RWPE1 (cell line): ENCODE measurements around the gene DNMT3B.

Experiments used
- CTCF ChIA-PET: fragments of 350-600 bp; sonication (Branson Sonifier 250); formaldehyde crosslinking; extraction: SDS; loops from one replicate; lab custom pipeline; 2021; lab: Yijun Ruan, JAX
- POLR2A ChIA-PET: fragments of 400-600 bp; formaldehyde crosslinking; extraction: SDS; loops from one replicate; lab custom pipeline; 2020; ENCODE audit warnings: antibody characterized with exemption; ENCODE audit not compliant: low non-redundant PET; lab: Yijun Ruan, JAX
- DNase-seq: peaks from one replicate; pipeline ENCODE4 v3.0.0; 2012; ENCODE audit warnings: low spot score
- H3K27ac ChIP-seq: fragments of 450-650 bp; 2 replicates; pipeline ENCODE4 v1.5.1; 2017
- CTCF ChIP-seq: fragments of 450-650 bp; conservative IDR thresholded peaks from 2 replicates; pipeline ENCODE4 v1.5.1; 2017; ENCODE audit warnings: low read depth, mild to moderate bottlenecking

Gene DNMT3B

GRCh38 chr20:32804817-32805216 lies 42.6 kb downstream of the DNMT3B start:
- POLR2A ChIA-PET: no interaction called here
- CTCF ChIA-PET: interaction anchor here (0.7 to 4.1 kb wide), 2 partner anchors 15 to 26 kb away, joined by 5 to 24 read pairs; no protein-coding TSS in a partner anchor
- DNase-seq: no peak
- no peak for TF ChIP-seq CTCF
- H3K27ac ChIP-seq: no peak overlapping the region

DNA sequence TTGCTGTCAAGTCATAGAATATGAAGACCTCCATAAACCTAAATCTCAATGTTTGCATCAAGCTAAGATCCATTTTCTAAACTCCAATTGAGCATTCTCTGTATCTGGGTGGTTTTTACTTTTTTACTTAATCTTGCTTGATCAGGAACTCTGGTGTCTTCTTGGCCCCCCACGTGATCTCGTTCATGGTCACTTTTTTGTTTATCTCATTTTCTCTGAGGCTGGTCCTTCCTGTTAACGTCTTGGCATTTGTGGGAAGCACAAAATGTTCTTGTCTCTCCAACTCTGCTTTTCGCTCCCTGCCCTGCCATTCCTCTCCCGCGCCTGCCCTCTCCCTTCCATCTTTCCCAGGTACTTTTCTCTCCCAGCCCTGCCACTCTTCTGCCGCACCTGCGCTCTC lies 43.5 kb downstream of the DNMT3B start:
- CTCF ChIA-PET: interaction anchor here (0.5 to 4.1 kb wide), 3 partner anchors 14 to 16 kb away, joined by 6 to 24 read pairs (median 8); partner anchors contain the start of gene MAPRE1
- no peak for TF ChIP-seq CTCF
- POLR2A ChIA-PET: no interaction called here
- H3K27ac ChIP-seq: peak overlapping the region; percentile 48
- no peak for DNase-seq

- H3K27ac ChIP-seq: peak overlapping the region; percentile 48
- TF ChIP-seq CTCF: no peak
- POLR2A ChIA-PET: no interaction called here
- CTCF ChIA-PET: interaction anchor here (1.0 kb wide), 1 partner anchor 16 kb away, joined by 8 read pairs; no protein-coding TSS in a partner anchor
- DNase-seq: peak; percentile 85
These were observed 44.2 kb downstream of the DNMT3B start for GRCh38 chr20:32806356-32806755.

DNA sequence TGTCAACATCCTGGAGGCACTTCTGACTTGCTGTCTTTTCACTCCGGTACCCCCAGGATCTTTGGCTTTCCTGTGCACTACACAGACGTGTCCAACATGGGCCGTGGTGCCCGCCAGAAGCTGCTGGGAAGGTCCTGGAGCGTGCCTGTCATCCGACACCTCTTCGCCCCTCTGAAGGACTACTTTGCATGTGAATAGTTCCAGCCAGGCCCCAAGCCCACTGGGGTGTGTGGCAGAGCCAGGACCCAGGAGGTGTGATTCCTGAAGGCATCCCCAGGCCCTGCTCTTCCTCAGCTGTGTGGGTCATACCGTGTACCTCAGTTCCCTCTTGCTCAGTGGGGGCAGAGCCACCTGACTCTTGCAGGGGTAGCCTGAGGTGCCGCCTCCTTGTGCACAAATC lies 45.5 kb downstream of the DNMT3B start:
- no peak overlapping the region for H3K27ac ChIP-seq
- no peak for DNase-seq
- ChIA-PET CTCF (interaction anchor here (0.5 to 0.9 kb wide), 2 partner anchors 16 to 49 kb away, joined by 3 to 4 read pairs; no protein-coding TSS in a partner anchor), POLR2A (interaction anchor here (0.6 kb wide), 1 partner anchor 479 kb away, joined by 7 read pairs; no protein-coding TSS in a partner anchor)
- TF ChIP-seq CTCF: no peak

DNA sequence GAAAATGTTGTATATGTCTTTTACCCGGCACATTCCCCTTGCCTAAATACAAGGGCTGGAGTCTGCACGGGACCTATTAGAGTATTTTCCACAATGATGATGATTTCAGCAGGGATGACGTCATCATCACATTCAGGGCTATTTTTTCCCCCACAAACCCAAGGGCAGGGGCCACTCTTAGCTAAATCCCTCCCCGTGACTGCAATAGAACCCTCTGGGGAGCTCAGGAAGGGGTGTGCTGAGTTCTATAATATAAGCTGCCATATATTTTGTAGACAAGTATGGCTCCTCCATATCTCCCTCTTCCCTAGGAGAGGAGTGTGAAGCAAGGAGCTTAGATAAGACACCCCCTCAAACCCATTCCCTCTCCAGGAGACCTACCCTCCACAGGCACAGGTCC lies 46.3 kb downstream of the DNMT3B start:
- DNase-seq: no peak
- ChIA-PET CTCF (interaction anchor here (0.7 to 1.1 kb wide), 2 partner anchors 18 to 134 kb away, joined by 3 read pairs; no protein-coding TSS in a partner anchor), POLR2A (interaction anchor here (0.6 kb wide), 1 partner anchor 480 kb away, joined by 7 read pairs; no protein-coding TSS in a partner anchor)
- no peak overlapping the region for H3K27ac ChIP-seq
- TF ChIP-seq CTCF: no peak

- ChIA-PET POLR2A (no interaction called here), CTCF (no interaction called here)
- no peak for TF ChIP-seq CTCF
- DNase-seq: no peak
- no peak overlapping the region for H3K27ac ChIP-seq
These were observed 47.7 kb downstream of the DNMT3B start for GRCh38 chr20:32809907-32810306.
